ENCODE results near the gene HIPK2. TPM values are rescaled to one million over a fixed set of nuclear protein-coding genes. Genes with fewer than 3 reads are reported as not detected.

Gene HIPK2
- total and polyA plus RNA-seq, 2 donors (not counting 3 experiments of a cell fraction or from before 2014, with no cell fraction given), result 9.0 to 43.8 TPM

GRCh38 chr7:139822855-139823254 is 45.1 kb upstream of the HIPK2 start:
- Histone ChIP-seq H3K79me2 (ENCODE audit: control insufficient read depth, insufficient read depth, low read length) (no peaks in the 10 kb centered on the region), H3K27ac (ENCODE audit: insufficient read depth, low read depth, low read length) (no peak overlapping the region), H4K20me1 (replicated peaks; ENCODE audit: control insufficient read depth, extremely low read depth, insufficient read depth, low read length) (no peaks in the 10 kb centered on the region), H3K27me3 (ENCODE audit: control insufficient read depth in 2 of 2, insufficient read depth in 2 of 2, low read length in 2 of 2) (peaks cover 6 to 23% of the 10 kb centered on the region in 2 experiments), H3K9me1 (replicated peaks; ENCODE audit: control insufficient read depth, extremely low read depth, insufficient read depth, low read length) (no peaks in the 10 kb centered on the region), H2AFZ (ENCODE audit: low read depth, low read length) (no peak overlapping the region), H3K4me2 (ENCODE audit: insufficient read depth, low read length) (no peak overlapping the region), H3K36me3 (ENCODE audit: control insufficient read depth in 2 of 2, extremely low read depth in 1 of 2, insufficient read depth in 2 of 2, low read length in 2 of 2) (no peaks in the 10 kb centered on the region), H3K9me3 (replicated peaks; ENCODE audit: control insufficient read depth, insufficient read depth, low read length) (no peaks in the 10 kb centered on the region), H3K4me1 (ENCODE audit: control insufficient read depth, extremely low read depth, insufficient read depth, low read length) (no peaks in the 10 kb centered on the region), H3K9ac (replicated peaks; ENCODE audit: extremely low read depth, insufficient read depth, low read length) (no peak overlapping the region), H3K4me3 (replicated peaks in 1 of 3; ENCODE audit: insufficient read depth in 1 of 3, low read depth in 1 of 3, low read length in 3 of 3) (no peak overlapping the region)
- intact Hi-C loops (cut with micrococcal nuclease), result no loop called here
- FAIRE-seq, result no peak
- ChIA-PET POLR2A (no interaction called here), CTCF (no interaction called here)
- DNase-seq (ENCODE audit: low read depth, low spot score), result no peak
- no TSS peak for BruUV-seq (replicated peaks)
- TF ChIP-seq FOS (IDR thresholded peaks at IDR 0.05; ENCODE audit: borderline replicate concordance, insufficient read depth, low read length) (no peak), GATA2 (IDR thresholded peaks at IDR 0.05; ENCODE audit: insufficient read depth, insufficient read length, low read depth, low read length) (no peak), POLR2A (IDR thresholded peaks at IDR 0.05; ENCODE audit: low read depth, low read length) (no peak), CTCF (IDR thresholded peaks at IDR 0.05; ENCODE audit: extremely low read depth in 1 of 2, insufficient read depth in 1 of 2, low read depth in 1 of 2, low read length in 2 of 2) (no peak), MYC (IDR thresholded peaks at IDR 0.05; ENCODE audit: low read depth, low read length) (no peak), MAX (IDR thresholded peaks at IDR 0.05; ENCODE audit: insufficient read depth, insufficient read length) (no peak), POLR2AphosphoS5 (IDR thresholded peaks at IDR 0.05; ENCODE audit: insufficient read depth, low read depth, low read length) (no peak), EZH2 (IDR thresholded peaks at IDR 0.05; ENCODE audit: borderline replicate concordance, low read depth, low read length, severe bottlenecking) (no peak), JUN (IDR thresholded peaks at IDR 0.05; ENCODE audit: borderline replicate concordance, insufficient read depth, insufficient read length, low read depth) (no peak)
- dilution Hi-C loops (cut with MboI; ENCODE audit: extremely low pct_ligation_motif_present, low sequenced_read_pairs), result no loop called here

Data from endothelial cell of umbilical vein (primary cell).